AG10803 (cell line): Measurements from ENCODE around the gene SEMA3E.

Source experiments
- DNase-seq: peaks from one replicate; pipeline ENCODE4 v3.0.0; 2010; ENCODE audit warnings: low read depth
- H3K4me3 ChIP-seq: 2 replicates; pipeline ENCODE4 v1.5.1; 2011; ENCODE audit warnings: mild to moderate bottlenecking, low read length, control low read depth
- CTCF ChIP-seq: conservative IDR thresholded peaks from 2 replicates; pipeline ENCODE4 v1.5.1; 2011; ENCODE audit warnings: mild to moderate bottlenecking, low read length, control low read depth, inconsistent platforms

The SEMA3E gene

DNA sequence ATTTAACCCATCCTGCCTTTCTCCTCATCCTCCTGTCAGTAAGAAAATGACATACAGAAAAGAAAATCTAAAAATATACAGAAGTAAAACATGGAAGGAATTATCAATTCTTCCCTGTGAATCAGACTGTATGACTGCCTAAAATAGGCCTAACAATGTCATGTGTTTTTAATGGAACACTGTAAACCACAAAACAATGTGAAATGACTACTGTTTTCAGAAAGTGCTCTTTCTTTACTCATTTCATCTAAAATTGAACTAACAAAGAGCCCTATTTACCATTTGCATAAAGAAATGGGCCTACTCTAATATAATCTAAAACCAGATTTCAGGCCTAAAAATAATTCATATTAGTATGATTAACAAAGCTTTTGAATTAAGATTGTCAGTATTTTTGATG, 35.7 kb downstream of the SEMA3E start:
- peak; percentile 10 for DNase-seq
- TF ChIP-seq CTCF: no peak
- no peak overlapping the region for H3K4me3 ChIP-seq

DNA sequence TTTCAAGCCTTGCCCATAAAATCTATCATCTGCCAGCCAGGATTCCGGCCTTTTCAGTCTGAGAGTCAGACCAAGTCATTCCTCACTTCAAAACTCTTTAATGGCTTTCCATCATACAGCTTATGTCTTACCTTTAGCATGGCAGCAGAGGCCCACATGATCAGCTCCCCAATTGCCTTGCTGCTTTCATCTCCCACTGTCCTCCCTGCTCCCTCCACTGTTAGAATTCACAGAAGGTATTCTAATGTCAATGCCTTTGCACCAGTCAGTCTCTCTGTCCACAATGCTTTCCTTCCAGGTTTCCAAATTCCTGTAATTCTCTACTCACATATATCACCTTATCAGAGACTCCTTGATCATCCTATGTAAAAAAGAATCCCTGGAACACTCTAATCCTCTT, 37.2 kb downstream of the SEMA3E start:
- TF ChIP-seq CTCF: no peak
- DNase-seq: no peak
- H3K4me3 ChIP-seq: no peak overlapping the region

DNA sequence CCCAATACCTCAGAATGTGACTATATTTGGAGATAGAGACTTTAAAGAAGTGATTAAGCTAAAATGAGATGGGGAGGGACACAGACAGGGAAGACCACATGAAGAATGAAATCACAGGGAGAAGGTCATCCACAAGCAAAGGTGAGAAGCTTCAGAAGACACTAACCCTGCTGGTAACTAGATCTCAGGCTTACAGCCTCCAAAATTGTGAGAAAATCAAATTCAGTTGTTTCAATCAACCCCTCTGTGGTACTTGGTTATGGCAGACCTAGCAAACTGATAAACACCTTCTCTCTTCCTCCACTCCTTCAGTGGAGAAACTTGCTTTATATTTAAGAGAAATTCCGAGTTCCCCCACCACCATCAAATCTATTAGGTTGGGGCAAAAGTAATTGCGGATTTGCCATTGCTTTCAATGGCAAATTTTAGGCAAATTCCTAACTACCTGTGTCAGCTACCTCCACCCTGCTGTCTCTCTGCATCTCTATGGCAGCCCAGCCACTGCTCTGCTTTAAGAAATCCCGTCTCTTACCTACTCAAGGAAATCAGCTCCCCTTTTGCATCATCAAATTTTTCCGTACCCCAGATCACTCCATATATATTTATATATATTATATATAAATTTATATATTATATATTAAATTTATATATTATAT, 38.2 kb downstream of the SEMA3E start:
- DNase-seq: no peak
- no peak overlapping the region for H3K4me3 ChIP-seq
- no peak for TF ChIP-seq CTCF

GRCh38 chr7:83608716-83609115, 40.2 kb downstream of the SEMA3E start:
- no peak for TF ChIP-seq CTCF
- no peak overlapping the region for H3K4me3 ChIP-seq
- DNase-seq: no peak

- no peak for TF ChIP-seq CTCF
- no peak for DNase-seq
- H3K4me3 ChIP-seq: no peak overlapping the region
These were observed 45.3 kb downstream of the SEMA3E start for GRCh38 chr7:83603649-83604048.

DNA sequence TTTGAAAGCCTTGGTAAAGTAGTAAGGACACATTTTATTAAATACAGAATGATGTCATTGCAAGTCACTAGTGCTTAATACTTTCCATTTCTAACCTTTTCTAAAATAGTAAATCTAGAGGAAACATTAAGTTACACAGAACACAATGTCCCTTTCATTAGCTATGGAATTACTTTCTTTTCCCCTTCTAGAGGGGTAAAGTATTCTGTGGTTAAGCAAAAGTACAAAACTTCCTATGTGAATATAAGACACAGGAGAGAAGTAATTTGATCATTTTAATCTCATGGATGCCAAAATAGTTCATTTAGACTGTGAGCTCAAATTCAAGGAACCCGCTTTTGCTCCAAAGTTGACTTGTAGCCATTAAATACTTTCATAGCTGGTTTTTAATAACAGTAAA, 49.8 kb downstream of the SEMA3E start:
- no peak for TF ChIP-seq CTCF
- no peak for DNase-seq
- no peak overlapping the region for H3K4me3 ChIP-seq

DNA sequence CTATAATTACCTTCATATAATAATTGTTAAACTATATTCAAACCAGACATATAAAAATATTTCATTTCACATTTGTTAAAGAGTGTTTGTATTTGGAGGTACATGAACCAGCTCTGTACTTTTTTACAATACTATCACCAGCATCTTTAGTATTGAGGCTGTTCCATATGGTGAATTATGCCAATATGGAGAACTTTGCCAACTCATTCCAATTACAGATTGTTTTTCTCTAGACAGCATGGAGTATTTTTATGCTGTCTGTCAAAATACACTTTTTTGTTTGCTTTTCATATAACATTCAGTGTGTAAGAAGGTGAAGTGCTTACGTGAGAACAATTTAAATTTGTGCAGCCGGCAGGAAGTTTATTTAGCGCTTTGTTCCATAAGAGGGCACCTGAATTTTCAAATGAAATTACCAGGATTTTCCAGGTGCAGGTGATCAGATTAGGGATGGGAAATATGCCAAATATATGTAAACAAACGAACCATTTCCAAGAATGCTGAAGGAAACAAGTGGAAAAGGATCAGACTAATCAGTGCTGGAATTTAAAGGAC, 54.9 kb downstream of the SEMA3E start:
- no peak for TF ChIP-seq CTCF
- no peak for DNase-seq
- no peak overlapping the region for H3K4me3 ChIP-seq
